GM18517 (cell line): ENCODE measurements around the gene DRICH1.
"Not testable (repeated sequence)": the region's sequence is repeated elsewhere in the genome, so short reads cannot be mapped to it uniquely, and the experiment has no call there.

Experiments
- ATAC-seq: cut with Tn5 transposase; IDR thresholded peaks from one replicate; pipeline ENCODE4 v1.9.1; 2021; ENCODE audit warnings: mild to moderate bottlenecking, moderate library complexity; ENCODE audit not compliant: unreplicated experiment

DRICH1 gene, protein sequence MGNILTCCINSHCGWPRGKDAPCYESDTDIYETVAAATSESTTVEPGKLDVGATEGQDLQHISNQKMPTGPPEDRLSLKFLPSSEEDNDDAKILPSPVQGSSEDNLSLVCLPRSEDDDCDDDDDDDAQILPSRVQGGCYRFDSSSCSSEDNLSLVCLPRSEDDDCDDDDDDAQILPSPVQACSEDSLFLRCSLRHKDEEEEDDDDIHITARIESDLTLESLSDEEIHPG

DNA sequence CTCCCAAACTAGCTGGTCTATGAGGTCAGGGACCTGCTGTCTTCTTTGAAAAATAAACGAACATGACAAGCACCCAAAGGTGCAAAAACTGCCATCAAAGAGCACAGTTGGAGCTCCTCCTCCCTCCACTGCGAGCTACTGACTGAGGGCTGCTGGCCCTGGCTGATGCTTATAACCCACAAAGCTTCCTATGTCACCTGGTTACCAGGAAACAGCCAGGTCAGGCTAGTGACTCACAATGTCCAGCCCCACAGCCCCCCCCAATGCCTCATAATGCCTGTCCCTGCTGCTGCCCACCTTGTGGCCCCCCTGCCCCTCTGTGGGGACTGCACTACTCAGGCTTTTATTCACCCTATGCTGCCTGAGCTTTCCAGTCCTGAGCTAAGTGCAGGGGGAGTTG, at the start of gene DRICH1:
Gene DRICH1, minus strand, starts transcription at position 144 of the 400 bp plus-strand sequence. CDS start 298 bp downstream, outside the sequence.
- no peak for ATAC-seq

DNA sequence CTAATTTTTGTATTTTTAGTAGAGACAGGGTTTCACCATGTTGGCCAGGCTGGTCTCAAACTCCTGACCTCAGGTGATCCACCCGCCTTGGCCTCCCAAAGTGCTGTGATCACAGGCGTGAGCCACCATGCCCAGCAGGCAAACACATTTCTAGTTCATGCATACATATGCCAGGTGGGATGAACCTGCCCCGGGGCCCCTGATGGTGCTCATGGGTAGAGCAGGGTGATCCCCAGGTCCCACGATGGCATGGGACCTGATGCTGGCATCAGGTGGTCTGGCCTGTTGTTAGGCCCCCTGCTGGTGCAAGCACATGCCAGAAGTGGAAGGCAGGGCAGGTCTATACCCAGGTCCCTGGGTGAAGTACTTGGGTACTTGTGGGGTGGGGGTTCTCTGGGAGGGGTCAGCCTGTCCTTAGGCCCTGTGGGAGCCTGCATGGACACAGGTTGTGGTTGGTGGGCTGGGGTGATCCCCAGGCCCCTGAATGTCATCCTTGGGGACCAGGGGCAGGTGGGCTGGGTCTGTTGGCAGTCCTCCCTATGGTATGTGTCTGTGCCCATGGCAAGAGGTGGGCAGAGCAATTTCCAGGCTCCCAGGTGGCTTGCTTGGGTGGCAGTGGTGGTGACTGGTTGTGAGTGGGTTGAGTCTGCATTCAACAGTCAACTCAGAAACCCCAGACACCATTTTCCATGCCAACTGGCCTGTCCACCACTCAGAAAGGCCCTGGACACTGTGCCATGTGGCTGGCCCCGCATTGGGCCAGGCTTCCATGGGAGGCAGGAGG, 49.1 kb upstream of the DRICH1 start:
- no peak for ATAC-seq

DNA sequence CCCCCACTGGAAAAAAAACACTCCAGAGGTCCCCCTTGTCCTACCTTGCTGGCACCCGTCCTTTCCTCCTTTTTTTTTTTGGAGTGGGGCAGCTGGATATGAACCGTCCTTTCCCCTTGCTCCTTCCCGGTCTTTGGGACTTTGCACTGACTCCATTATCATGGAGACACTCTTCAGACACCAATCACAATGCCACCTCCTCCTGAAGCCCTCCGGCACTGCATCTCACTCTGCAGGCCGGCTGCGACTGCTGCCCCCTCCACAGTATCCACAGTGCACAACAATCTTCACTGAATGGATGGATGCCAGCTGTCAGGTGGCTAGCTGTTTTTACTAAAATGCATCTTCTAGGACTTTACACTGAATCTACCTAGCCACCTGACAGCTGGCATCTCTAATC, 46.0 kb upstream of the DRICH1 start:
- ATAC-seq = no peak

DNA sequence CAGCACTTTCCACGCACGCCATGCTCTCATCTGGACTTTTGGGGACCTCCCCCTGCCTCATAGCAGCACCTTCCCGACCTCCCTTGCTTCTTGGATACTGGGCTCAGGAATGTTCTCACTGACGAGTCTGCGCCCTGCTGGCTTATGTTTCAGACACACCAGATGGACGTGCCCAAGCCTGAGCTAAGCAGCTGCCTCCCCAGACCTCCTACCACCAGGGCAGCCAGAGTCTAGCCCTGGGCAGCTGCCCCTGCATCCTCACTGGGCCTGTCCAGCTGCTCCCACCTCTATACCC, 45.5 kb upstream of the DRICH1 start:
- ATAC-seq = no peak

DNA sequence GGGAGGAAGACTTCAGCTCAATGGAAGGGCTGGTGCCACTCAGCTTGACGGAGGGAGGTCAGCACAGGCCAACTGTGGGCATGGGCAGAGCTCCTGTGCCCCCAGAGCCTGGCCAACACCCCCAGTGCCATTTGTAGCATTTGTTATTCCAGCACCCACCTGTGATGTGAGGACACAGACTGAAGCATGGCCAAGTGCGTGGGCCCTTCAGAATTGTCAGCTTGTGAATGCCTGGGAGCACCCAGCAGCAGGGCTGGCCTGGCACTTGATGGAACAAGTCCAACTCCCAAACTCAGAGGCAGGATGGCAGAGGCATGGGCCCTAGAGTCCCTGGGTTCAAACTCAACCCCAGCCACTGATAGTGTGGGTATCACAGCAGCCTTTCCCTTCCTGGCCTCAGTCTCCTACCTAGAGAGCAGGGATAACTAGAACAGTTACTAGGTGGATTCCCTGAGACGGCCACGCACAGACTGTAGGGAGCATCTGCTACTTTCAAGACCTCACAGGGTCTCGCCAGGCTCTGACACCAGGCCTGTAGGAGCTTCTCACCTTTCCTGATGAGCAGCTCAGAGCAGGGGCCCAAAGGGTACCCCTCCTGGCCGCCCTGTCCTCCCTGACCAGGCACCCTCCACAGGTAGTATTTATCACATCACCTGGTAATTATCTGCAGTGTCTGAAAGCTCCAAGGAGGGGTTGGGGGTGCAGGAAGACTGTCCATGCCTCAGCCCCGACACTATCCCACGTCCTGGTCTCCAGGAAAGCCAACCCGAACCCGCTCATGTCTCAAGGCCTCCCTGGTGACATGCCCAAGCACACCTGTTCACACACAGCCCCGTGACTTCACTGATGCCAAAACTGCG, 45.0 kb upstream of the DRICH1 start:
- ATAC-seq = not testable (repeated sequence)

DNA sequence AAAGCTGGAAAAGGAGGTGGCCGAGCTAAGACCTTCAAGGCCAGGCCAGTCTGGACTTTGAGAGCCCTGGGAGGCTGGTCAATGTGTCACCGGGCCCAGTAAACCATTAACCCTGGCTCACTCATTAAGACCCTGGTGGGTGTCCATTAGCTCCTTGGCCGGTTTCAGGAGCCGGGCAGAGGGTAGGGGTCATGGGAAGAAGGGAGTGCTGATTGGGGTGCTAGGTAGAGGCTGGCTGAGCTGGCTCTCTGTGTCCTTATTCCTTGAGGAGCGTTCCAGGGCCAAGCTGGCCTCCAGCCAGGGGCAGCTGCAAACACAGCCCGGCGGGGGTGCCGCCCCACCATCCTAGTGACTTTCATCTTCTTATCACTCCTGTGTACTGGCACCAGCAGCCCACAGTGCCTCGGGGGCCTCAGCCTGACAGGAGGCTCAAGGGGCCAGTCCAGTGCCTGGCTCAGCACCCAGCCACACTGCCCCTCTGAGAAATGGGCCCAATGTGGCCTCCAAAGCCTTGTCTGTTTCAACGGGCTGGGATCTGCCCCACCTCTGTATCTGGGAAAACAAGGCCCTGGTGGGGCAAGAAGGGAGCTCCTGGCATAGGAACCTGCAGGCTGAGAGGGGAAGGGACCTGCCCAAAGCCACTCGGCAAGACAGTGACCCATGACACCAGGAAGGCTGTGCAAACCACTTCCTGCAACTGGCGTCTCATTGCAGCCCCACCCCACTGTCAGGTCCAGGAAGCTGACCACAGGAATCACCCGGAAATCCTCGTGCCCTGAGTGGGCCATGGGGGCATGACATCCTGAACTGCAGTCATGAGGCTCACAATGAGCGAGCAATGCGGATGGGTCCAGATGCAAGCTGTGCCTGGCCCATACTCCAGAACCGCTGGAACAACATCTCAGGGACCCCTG, 43.6 kb upstream of the DRICH1 start:
- ATAC-seq = no peak

DNA sequence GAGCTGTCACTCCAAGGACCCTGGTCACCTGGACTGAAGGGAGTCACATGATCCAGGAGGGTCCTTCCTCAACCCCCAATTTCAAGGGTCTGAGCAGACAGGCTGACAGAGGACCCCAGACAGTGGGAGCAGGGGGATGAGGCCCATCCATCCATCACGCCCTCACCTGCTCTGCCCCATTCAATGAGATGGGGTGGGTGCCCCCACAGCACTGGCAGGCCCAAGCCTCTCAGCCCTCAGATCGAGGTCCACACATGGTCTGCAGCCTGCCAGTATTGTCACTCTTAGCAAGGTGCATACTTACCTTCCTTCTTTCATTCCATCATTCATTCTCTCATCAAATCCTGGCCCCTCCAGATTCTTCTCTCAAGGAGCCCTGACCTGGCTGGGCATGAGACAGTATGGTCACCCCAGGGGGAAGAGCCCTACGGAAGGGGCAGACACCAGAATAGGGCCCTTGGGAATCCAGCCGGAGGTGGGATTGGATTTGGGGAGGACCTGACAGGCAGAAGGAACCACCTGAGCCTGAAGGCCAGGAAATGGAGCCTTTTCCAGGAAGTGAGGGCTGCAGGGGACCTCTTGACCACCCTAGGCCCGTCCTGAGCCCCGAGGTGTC, 42.9 kb upstream of the DRICH1 start:
- ATAC-seq = not testable (repeated sequence)

DNA sequence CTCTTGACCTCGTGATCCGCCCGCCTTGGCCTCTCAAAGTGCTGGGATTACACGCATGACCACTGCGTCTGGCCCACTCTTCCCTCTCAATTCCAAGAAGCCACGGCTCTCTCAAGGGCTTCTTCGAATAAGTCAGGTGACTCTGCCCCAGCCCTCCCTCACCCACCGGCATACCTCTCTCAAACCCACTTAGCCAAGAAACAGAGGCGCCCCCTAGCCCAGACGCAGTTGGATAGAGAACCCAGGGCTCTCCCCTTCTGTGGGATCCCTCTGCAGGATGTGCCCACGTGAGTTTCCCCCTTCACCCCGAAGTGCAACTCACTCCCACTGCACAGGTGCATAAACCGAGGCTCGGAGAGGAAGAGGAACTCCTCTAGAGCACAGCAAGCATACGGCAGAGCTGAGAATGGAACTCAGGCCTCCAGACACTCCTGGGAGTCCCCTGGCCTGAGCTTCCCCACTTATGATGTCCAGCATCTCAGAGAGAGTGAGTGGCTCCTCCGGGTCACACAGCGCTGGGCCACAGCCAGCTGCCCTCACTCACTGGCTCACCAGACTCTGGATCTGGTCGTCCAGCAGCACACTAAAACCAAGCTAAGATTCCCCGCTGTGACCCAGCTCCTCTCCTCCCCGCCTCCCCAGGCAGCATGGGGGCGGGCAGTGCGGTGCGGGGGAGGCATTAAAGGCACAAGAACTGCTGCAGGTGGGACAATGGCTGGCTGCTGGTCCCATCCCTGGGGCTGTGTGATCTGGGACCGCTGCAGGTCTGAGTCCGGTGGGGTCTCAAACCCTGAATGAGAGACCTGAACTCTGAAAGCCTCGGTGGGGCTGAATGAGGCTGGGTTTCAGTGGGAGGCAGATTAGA, 41.9 kb upstream of the DRICH1 start:
- no peak for ATAC-seq

DNA sequence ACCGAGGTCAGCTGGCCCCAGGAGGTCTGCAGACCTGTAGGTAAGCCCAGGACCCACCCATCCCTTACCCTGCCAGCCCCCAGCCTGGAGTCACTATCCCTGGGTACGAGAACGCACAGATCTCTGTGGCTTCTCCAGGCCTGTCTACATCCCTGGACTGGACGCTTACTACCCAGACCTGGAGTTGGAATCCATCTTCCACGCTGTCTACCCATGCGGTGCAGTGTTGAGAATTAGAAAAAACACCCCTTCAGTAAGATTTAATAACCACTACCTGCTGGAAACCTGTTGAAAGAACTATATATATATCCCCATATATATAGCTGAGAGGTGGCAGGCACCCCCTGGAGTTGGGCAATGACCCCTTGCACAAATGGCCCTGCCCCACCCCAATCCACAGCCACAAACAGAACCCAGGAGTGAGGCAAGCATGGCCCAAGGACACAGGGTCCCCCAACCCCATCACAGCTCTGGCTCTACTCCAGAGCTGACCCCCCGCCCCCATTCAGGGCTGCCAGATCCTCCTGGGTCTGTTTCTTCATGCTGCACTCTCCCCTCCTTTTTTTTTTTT, 41.0 kb upstream of the DRICH1 start:
- ATAC-seq = no peak

DNA sequence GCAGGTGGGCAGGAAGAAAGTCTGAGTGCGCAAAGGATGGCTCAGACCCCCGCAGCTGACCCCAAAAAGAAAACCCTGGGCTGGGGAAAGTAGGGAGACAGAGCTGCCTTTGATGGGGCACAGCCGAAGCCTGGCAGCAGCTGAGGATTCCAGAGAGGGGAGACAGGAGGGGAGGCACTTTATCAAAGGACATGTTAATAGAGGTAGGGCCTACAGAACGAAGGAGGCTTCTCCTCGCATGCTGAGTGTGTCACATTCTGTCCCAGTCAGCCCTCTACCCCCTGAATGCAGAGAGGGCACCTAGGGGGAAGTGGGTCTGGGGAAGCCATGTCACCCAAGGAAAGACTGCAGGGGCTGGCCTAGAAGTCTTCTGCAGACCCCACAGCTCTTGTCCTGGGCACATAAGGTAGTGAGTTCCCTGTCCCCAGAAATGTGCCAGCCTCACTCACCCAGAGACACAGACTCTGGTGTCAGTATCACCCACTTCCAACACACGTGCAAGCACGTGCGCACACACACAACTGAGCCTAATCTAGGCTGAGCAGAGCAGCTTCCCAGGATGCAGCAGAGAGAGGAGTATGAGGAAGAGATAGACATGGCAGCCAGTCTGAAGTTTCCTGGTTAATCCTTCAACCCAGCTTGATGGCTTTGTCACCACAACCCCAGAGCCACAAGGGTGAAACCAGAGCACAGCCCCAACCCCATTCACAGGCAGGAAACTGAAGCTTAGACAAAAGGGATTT, 40.4 kb upstream of the DRICH1 start:
- not testable (repeated sequence) for ATAC-seq

DNA sequence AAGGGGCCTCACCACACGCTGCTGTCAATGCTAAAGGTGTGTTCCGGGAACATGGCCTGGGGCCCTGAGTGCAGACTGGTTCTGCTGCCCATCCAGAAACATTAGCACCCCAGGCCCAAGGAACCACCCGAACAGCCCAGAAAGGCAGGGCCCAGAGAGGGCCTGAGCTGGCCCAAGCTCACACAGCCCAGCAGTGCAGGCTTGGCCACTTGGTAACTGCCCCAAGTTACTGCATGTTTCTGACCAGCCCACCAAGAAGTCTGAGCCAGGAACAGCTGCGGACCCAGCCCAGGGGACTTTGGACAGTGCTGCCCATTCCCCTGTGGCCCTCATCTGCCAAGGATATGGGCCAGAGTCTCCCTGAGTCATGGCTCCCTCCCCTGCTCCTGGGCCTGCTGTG, 39.3 kb upstream of the DRICH1 start:
- not testable (repeated sequence) for ATAC-seq

DNA sequence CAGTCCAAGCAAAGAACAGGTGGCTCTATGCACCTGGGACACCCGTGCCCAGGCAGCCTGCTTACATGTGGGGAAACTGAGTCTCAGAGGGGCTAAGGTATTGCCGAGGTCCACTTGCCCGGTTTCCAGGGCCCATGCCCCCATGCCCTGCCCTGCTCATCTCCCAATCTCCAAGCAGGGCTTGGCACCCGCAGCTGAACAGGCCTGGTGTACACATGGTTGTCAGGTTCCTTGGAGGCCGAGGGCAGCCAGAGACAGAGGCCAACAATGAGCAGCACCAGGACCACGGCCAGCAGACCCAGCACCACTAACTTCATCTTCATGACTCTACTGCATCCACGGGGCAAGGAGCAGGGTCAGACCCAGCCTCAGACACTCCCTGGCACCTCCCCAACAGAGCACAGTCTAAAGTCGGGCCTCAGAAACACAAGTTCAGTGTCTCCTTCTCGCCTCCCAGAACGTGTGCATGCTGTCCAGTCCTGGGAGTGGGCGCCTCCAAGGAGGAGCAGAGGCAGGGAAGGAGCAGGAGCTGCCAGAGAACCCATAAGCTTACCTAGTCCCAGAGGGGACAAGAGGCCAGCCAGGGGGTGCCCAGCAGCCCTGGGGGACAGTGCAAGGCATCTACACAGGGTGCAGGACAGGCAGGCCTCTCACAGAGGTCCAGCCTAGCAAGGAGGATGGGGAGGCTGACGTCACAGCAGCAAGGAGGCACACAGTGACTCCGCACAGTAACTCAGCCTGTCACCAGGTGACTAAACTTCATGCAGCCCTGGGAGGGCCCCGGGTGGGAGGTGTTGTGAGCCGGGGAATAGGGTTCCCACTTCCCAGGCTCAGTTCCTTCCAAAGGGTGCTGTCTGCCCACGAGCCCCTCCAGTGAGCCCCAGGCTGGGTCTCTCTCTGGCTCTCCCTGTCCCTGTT, 38.5 kb upstream of the DRICH1 start:
- ATAC-seq = no peak

DNA sequence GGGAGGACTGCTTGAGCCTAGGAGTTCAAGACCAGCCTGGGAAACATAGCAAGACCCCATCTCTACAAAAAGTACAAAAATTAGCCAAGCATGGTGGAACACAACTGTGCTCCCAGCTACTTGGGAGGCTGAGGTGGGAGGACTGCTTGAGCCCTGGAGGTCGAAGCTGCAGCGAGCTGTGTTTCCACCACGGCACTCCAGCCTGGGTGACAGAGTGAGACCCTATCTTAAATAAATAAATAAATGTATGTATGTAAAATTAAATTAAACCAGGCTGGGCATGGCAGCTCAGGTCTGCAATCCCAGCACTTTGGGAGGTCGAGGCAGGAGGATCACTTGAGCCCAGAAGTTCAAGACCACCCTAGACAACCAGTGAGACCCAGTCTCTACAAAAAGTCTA, 28.3 kb upstream of the DRICH1 start:
- ATAC-seq = not testable (repeated sequence)

DNA sequence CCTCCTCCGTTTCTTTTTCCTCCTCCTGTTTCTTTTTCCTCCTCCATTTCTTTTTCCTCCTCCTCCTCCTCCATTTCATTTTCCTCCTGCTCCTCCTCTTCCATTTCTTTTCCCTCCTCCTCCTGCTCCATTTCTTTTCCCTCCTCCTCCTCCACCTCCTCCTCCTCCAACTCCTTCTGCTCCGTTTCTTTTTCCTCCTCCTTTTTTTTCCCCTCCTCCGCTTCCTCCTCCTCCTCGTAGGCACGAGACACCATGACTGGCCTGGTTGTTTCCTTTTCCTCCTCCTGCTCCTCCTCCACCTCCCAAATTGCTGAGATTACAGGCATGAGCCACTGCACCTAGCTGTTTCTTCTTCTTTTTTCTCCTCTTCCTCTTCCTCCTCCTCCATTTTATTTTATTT, 25.6 kb upstream of the DRICH1 start:
- ATAC-seq = no peak

DNA sequence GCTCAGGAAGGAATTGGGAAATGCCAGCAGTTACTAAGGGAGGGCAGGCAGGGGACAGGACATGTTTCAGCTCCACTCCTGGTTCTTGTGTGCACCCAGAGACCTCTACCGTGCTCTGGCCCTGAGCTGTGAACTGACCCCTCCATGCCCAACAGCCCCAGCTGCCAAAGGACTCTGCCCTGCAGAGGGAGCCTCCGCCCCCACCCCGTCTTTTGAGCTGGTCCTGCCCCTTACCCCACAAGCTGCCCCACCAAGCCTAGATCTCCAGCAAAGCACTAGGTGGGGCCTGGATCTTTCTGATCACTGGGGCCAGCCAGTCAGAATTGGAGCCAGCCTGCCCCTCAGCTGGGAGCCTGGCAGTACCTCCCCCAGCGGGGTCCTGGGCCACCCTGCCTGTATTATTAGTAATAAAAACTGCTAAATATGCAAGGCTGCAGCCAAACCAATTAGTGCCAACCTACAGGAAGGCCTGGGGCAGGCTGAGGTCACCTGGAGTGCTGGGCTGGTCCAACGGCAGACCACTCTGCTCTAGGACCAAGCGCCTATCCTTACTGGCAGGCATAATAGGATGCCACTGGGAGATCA, 23.9 kb upstream of the DRICH1 start:
- no peak for ATAC-seq

DNA sequence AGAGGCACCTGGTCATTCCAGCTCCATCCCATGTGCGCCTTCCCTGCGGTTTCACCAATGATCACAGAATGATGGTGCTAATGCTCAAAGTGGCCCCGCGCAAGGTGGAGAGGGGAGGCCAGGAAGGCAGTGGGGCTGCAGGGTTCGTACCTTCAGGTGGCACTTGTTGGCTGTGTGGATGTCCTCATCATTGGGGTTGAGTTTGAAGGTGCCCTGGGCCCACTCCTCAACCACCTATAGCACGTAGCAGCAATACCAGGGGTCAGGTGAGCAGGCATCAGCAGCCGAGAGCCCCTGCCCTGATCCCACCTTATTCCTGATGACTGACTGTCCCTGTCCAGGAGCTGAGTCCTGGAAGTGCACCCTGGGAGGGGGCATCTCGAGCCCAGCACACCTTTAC, 20.6 kb upstream of the DRICH1 start:
- ATAC-seq = no peak

DNA sequence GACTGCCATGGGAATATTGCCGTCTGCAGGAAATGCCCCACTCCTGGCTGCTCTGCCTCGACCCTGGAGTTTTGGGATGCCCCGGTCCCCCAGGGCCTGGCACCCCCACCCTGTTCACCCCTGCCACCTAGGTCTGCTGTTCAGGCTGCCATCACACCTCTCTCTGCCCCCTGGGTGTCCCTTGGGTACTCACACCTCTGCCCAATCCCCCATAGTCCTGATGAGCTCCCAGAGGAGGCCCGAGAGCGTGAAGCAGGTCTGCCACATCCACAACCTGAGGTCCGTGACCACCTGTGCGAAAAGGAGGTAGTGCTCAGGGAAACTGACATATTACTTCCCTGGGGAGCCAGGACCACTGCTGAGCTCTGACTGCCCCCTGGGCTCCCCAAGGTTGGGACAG, 20.2 kb upstream of the DRICH1 start:
- no peak for ATAC-seq
